Neural progenitor cell (in vitro differentiated cells): ENCODE measurements around the gene IFNA2. TPM values are rescaled to one million over a fixed set of nuclear protein-coding genes. Genes with fewer than 3 reads are reported as not detected.

Experiments
- DNase-seq: peaks from one replicate; pipeline ENCODE4 v3.0.0-alpha.2; 2016; ENCODE audit warnings: low spot score
- H2AFZ ChIP-seq: fragments of 200-600 bp; sonication (generic); replicated peaks from 2 replicates; pipeline ENCODE4 v1.6.1; 2016; ENCODE audit warnings: antibody characterized with exemption
- H3F3A ChIP-seq: fragments of 200-600 bp; sonication (generic); 2 replicates; pipeline ENCODE4 v1.6.1; 2016; ENCODE audit warnings: antibody characterized with exemption, low read depth
- H3K27ac ChIP-seq: fragments of 200-600 bp; sonication (generic); 2 replicates; pipeline ENCODE4 v1.5.1; 2016; ENCODE audit warnings: mild to moderate bottlenecking
- H3K27me3 ChIP-seq: fragments of 200-600 bp; sonication (generic); 2 replicates; pipeline ENCODE4 v1.6.1; 2016; ENCODE audit warnings: mild to moderate bottlenecking, moderate library complexity
- H3K36me3 ChIP-seq: fragments of 200-600 bp; sonication (generic); 2 replicates; pipeline ENCODE4 v1.5.1; 2016
- H3K4me1 ChIP-seq: fragments of 200-600 bp; sonication (generic); 2 replicates; pipeline ENCODE4 v1.6.1; 2016; ENCODE audit warnings: mixed run types
- H3K4me2 ChIP-seq: fragments of 200-600 bp; sonication (generic); 2 replicates; pipeline ENCODE4 v1.6.1; 2016
- H3K4me3 ChIP-seq: fragments of 200-600 bp; sonication (generic); 2 replicates; pipeline ENCODE4 v1.5.1; 2016
- H3K79me2 ChIP-seq: fragments of 200-600 bp; sonication (generic); 2 replicates; pipeline ENCODE4 v1.6.1; 2016; ENCODE audit warnings: low read depth
- H3K9ac ChIP-seq: fragments of 200-600 bp; sonication (generic); 2 replicates; pipeline ENCODE4 v1.6.1; 2016
- H3K9me3 ChIP-seq: fragments of 200-600 bp; sonication (generic); 2 replicates; pipeline ENCODE4 v1.5.1; 2016; ENCODE audit warnings: low read depth
- H4K20me1 ChIP-seq: fragments of 200-600 bp; sonication (generic); 2 replicates; pipeline ENCODE4 v1.6.1; 2016; ENCODE audit warnings: low read depth
- H3K27ac Mint-ChIP-seq: 3 replicates; pipeline ENCODE4 v1.8.0; 2021; ENCODE audit warnings: mixed read lengths
- H3K27me3 Mint-ChIP-seq: 2 replicates; pipeline ENCODE4 v1.8.0; 2022; ENCODE audit warnings: low read depth, mild to moderate bottlenecking, inconsistent platforms, moderate library complexity, mixed read lengths; ENCODE audit not compliant: insufficient read depth
- H3K36me3 Mint-ChIP-seq: 3 replicates; pipeline ENCODE4 v1.8.0; 2021; ENCODE audit warnings: mixed read lengths
- H3K4me1 Mint-ChIP-seq: 3 replicates; pipeline ENCODE4 v1.8.0; 2021; ENCODE audit warnings: mixed read lengths
- H3K4me3 Mint-ChIP-seq: 3 replicates; pipeline ENCODE4 v1.8.0; 2021; ENCODE audit warnings: mild to moderate bottlenecking, moderate library complexity, mixed read lengths
- H3K9me3 Mint-ChIP-seq: 3 replicates; pipeline ENCODE4 v1.8.0; 2020; ENCODE audit warnings: mixed read lengths
- CTCF ChIP-seq: fragments of 200-600 bp; sonication (generic); IDR thresholded peaks from 2 replicates; pipeline ENCODE4 v1.5.1; 2017; ENCODE audit warnings: antibody characterized with exemption, mild to moderate bottlenecking
- EZH2 ChIP-seq: fragments of 200-600 bp; sonication (generic); IDR thresholded peaks from 2 replicates; pipeline ENCODE4 v1.6.1; 2017; ENCODE audit warnings: antibody characterized with exemption, mild to moderate bottlenecking, moderate library complexity
- EZH2phosphoT487 ChIP-seq: fragments of 200-600 bp; sonication (generic); IDR thresholded peaks from 2 replicates; pipeline ENCODE4 v1.6.1; 2017; ENCODE audit warnings: antibody characterized with exemption
- total RNA-seq: library from RNA; depleted of rRNA; stranded (reverse); fragments of >200 nt; gene quantifications from 2 replicates; pipeline ENCODE4 v1.2.3, GENCODE V29; 2015; ENCODE audit warnings: low replicate concordance

IFNA2 gene
- total RNA-seq, 1 donor from 2014 or later: not detected

- Mint-ChIP-seq H3K9me3 (no peaks in the 10 kb centered on the region), H3K27ac (no peak overlapping the region), H3K4me3 (no peak overlapping the region), H3K27me3 (peaks cover 7% of the 10 kb centered on the region), H3K36me3 (no peaks in the 10 kb centered on the region), H3K4me1 (peaks cover 2% of the 10 kb centered on the region)
- H2AFZ ChIP-seq: no peak overlapping the region
- no peaks in the 10 kb centered on the region for H3K9me3 ChIP-seq
- TF ChIP-seq EZH2 (no peak), CTCF (no peak), EZH2phosphoT487 (no peak)
- no peaks in the 10 kb centered on the region for H3K36me3 ChIP-seq
- no peaks in the 10 kb centered on the region for H3K4me1 ChIP-seq
- no peaks in the 10 kb centered on the region for H3F3A ChIP-seq
- no peak overlapping the region for H3K27ac ChIP-seq
- no peaks in the 10 kb centered on the region for H3K79me2 ChIP-seq
- no peak overlapping the region for H3K4me2 ChIP-seq
- H3K4me3 ChIP-seq: no peak overlapping the region
- H3K27me3 ChIP-seq: peaks cover 52% of the 10 kb centered on the region
- DNase-seq: no peak
- H4K20me1 ChIP-seq: no peaks in the 10 kb centered on the region
- H3K9ac ChIP-seq: no peak overlapping the region
Observed at GRCh38 chr9:21404146-21404545, 18.9 kb upstream of the IFNA2 start.

- peak overlapping the region; percentile 94 for H2AFZ ChIP-seq
- H3K4me1 Mint-ChIP-seq: peaks cover 2% of the 10 kb centered on the region
- H3K4me3 Mint-ChIP-seq: peak overlapping the region; percentile 88
- no peaks in the 10 kb centered on the region for H3K36me3 ChIP-seq
- H3K9ac ChIP-seq: no peak overlapping the region
- H3F3A ChIP-seq: no peaks in the 10 kb centered on the region
- H3K27me3 ChIP-seq: peaks cover 68% of the 10 kb centered on the region
- TF ChIP-seq CTCF (peak; percentile 34), EZH2phosphoT487 (peak; percentile 67), EZH2 (peak; percentile 77)
- no peaks in the 10 kb centered on the region for H3K4me1 ChIP-seq
- no peaks in the 10 kb centered on the region for H3K9me3 ChIP-seq
- no peaks in the 10 kb centered on the region for H3K9me3 Mint-ChIP-seq
- H4K20me1 ChIP-seq: no peaks in the 10 kb centered on the region
- H3K36me3 Mint-ChIP-seq: no peaks in the 10 kb centered on the region
- peak overlapping the region; percentile 53 for H3K4me3 ChIP-seq
- no peak overlapping the region for H3K27ac ChIP-seq
- H3K27me3 Mint-ChIP-seq: peaks cover 7% of the 10 kb centered on the region
- peak; percentile 80 for DNase-seq
- H3K27ac Mint-ChIP-seq: no peak overlapping the region
- peak overlapping the region; percentile 85 for H3K4me2 ChIP-seq
- no peaks in the 10 kb centered on the region for H3K79me2 ChIP-seq
Observed at GRCh38 chr9:21402386-21403251, 17.4 kb upstream of the IFNA2 start.

- H3K4me1 ChIP-seq: no peaks in the 10 kb centered on the region
- no peak overlapping the region for H3K9ac ChIP-seq
- no peak overlapping the region for H3K4me3 ChIP-seq
- no peaks in the 10 kb centered on the region for H3F3A ChIP-seq
- no peaks in the 10 kb centered on the region for H3K36me3 ChIP-seq
- Mint-ChIP-seq H3K4me1 (peaks cover 5% of the 10 kb centered on the region), H3K36me3 (no peaks in the 10 kb centered on the region), H3K4me3 (no peak overlapping the region), H3K9me3 (no peaks in the 10 kb centered on the region), H3K27me3 (peaks cover 7% of the 10 kb centered on the region), H3K27ac (no peak overlapping the region)
- H2AFZ ChIP-seq: no peak overlapping the region
- peaks cover 89% of the 10 kb centered on the region for H3K27me3 ChIP-seq
- H3K4me2 ChIP-seq: no peak overlapping the region
- no peaks in the 10 kb centered on the region for H4K20me1 ChIP-seq
- TF ChIP-seq EZH2 (no peak), CTCF (no peak), EZH2phosphoT487 (no peak)
- no peaks in the 10 kb centered on the region for H3K9me3 ChIP-seq
- DNase-seq: no peak
- H3K79me2 ChIP-seq: no peaks in the 10 kb centered on the region
- H3K27ac ChIP-seq: no peak overlapping the region
Observed at GRCh38 chr9:21399956-21400355, 14.8 kb upstream of the IFNA2 start.
